OCI-LY1 (cell line): Measurements from ENCODE around the gene MAGEC3.

ENCODE experiments used
- H2AFZ ChIP-seq: fragments of 200-600 bp; sonication (generic), shearing (Covaris generic); 2 replicates; pipeline ENCODE4 v1.6.0; 2014; ENCODE audit warnings: antibody characterized with exemption, mild to moderate bottlenecking, low read length
- H3F3A ChIP-seq: fragments of 200-600 bp; sonication (generic), shearing (Covaris generic); 2 replicates; pipeline ENCODE4 v1.6.0; 2014; ENCODE audit warnings: mild to moderate bottlenecking, antibody characterized with exemption, low read length, moderate library complexity; ENCODE audit not compliant: insufficient read depth
- H3K27ac ChIP-seq: fragments of 200-600 bp; sonication (generic); 2 replicates; pipeline ENCODE4 v1.5.1; 2014; ENCODE audit warnings: low read length, mixed run types, mild to moderate bottlenecking, low read depth; ENCODE audit not compliant: poor library complexity, severe bottlenecking
- H3K27me3 ChIP-seq: fragments of 200-600 bp; sonication (generic); 2 replicates; pipeline ENCODE4 v1.6.0; 2014; ENCODE audit warnings: antibody characterized with exemption, mild to moderate bottlenecking, low read length, moderate library complexity; ENCODE audit not compliant: insufficient read depth
- H3K36me3 ChIP-seq: fragments of 200-600 bp; sonication (generic); 2 replicates; pipeline ENCODE4 v1.6.1; 2014; ENCODE audit warnings: mild to moderate bottlenecking, antibody characterized with exemption, low read length, moderate library complexity, mixed read lengths; ENCODE audit not compliant: insufficient read depth
- H3K4me1 ChIP-seq: fragments of 200-600 bp; sonication (generic); 2 replicates; pipeline ENCODE4 v1.5.1; 2014; ENCODE audit warnings: mild to moderate bottlenecking, low read length, moderate library complexity; ENCODE audit not compliant: insufficient read depth, severe bottlenecking
- H3K4me2 ChIP-seq: fragments of 200-600 bp; sonication (generic), shearing (Covaris generic); 2 replicates; pipeline ENCODE4 v1.6.1; 2014; ENCODE audit warnings: low read length
- H3K4me3 ChIP-seq: fragments of 200-600 bp; sonication (generic); 2 replicates; pipeline ENCODE4 v1.5.1; 2014; ENCODE audit warnings: low read length, low read depth, mild to moderate bottlenecking, mixed read lengths; ENCODE audit not compliant: poor library complexity, severe bottlenecking
- H3K79me2 ChIP-seq: fragments of 200-600 bp; shearing (Covaris generic); 2 replicates; pipeline ENCODE4 v1.6.1; 2016; ENCODE audit warnings: mixed run types, low read length, mixed read lengths; ENCODE audit not compliant: insufficient read depth
- H3K9ac ChIP-seq: fragments of 200-600 bp; sonication (generic), shearing (Covaris generic); 2 replicates; pipeline ENCODE4 v1.6.1; 2014; ENCODE audit warnings: mild to moderate bottlenecking, low read length, mixed read lengths
- H3K9me2 ChIP-seq: fragments of 200-600 bp; sonication (generic), shearing (Covaris generic); 2 replicates; pipeline ENCODE4 v1.6.1; 2014; ENCODE audit warnings: low read depth, mild to moderate bottlenecking, low read length, mixed read lengths
- H3K9me3 ChIP-seq: fragments of 200-600 bp; shearing (Covaris generic); 2 replicates; pipeline ENCODE4 v1.6.1; 2014; ENCODE audit warnings: low read length, mixed read lengths
- H4K20me1 ChIP-seq: fragments of 200-600 bp; sonication (generic), shearing (Covaris generic); 2 replicates; pipeline ENCODE4 v1.6.0; 2016; ENCODE audit warnings: mild to moderate bottlenecking, low read length; ENCODE audit not compliant: insufficient read depth
- CTCF ChIP-seq: fragments of 200-600 bp; sonication (generic), shearing (Covaris generic); IDR thresholded peaks from 2 replicates; pipeline ENCODE4 v1.5.1; 2017; ENCODE audit warnings: mild to moderate bottlenecking, antibody characterized with exemption, low read length, moderate library complexity, mixed read lengths
- EZH2 ChIP-seq: fragments of 200-600 bp; sonication (generic), shearing (Covaris generic); IDR thresholded peaks from 2 replicates; pipeline ENCODE4 v1.8.0; 2017; ENCODE audit warnings: borderline replicate concordance, mixed run types, mild to moderate bottlenecking, antibody characterized with exemption, low read length, moderate library complexity, mixed read lengths

The MAGEC3 gene

GRCh38 chrX:141814213-141814857, 23.8 kb upstream of the MAGEC3 start:
- no peak overlapping the region for H2AFZ ChIP-seq
- H3K9me2 ChIP-seq, result no peaks in the 10 kb centered on the region
- no peaks in the 10 kb centered on the region for H3K27me3 ChIP-seq
- no peaks in the 10 kb centered on the region for H3K36me3 ChIP-seq
- no peaks in the 10 kb centered on the region for H3K9me3 ChIP-seq
- H3K4me1 ChIP-seq, result no peaks in the 10 kb centered on the region
- no peaks in the 10 kb centered on the region for H4K20me1 ChIP-seq
- no peak overlapping the region for H3K4me3 ChIP-seq
- H3K27ac ChIP-seq, result no peak overlapping the region
- H3F3A ChIP-seq, result no peaks in the 10 kb centered on the region
- no peaks in the 10 kb centered on the region for H3K79me2 ChIP-seq
- H3K9ac ChIP-seq, result no peak overlapping the region
- H3K4me2 ChIP-seq, result no peak overlapping the region
- TF ChIP-seq CTCF (no peak), EZH2 (no peak)

GRCh38 chrX:141815904-141816303, 22.2 kb upstream of the MAGEC3 start:
- Histone ChIP-seq H2AFZ (no peak overlapping the region), H3K36me3 (no peaks in the 10 kb centered on the region), H3F3A (no peaks in the 10 kb centered on the region), H3K79me2 (no peaks in the 10 kb centered on the region), H3K9me2 (no peaks in the 10 kb centered on the region), H3K9me3 (no peaks in the 10 kb centered on the region), H3K4me2 (no peak overlapping the region), H3K9ac (no peak overlapping the region), H3K4me1 (no peaks in the 10 kb centered on the region), H3K27me3 (no peaks in the 10 kb centered on the region), H3K4me3 (no peak overlapping the region), H3K27ac (no peak overlapping the region), H4K20me1 (no peaks in the 10 kb centered on the region)
- TF ChIP-seq EZH2 (no peak), CTCF (no peak)

GRCh38 chrX:141832247-141832646, 5.9 kb upstream of the MAGEC3 start:
- no peaks in the 10 kb centered on the region for H3K27me3 ChIP-seq
- H3K79me2 ChIP-seq, result no peaks in the 10 kb centered on the region
- H4K20me1 ChIP-seq, result no peaks in the 10 kb centered on the region
- no peak overlapping the region for H3K4me2 ChIP-seq
- H3K4me1 ChIP-seq, result no peaks in the 10 kb centered on the region
- H3K9me2 ChIP-seq, result no peaks in the 10 kb centered on the region
- no peak overlapping the region for H3K27ac ChIP-seq
- no peak for TF ChIP-seq CTCF
- no peak for TF ChIP-seq EZH2
- no peak overlapping the region for H3K4me3 ChIP-seq
- no peaks in the 10 kb centered on the region for H3K36me3 ChIP-seq
- no peak overlapping the region for H3K9ac ChIP-seq
- no peaks in the 10 kb centered on the region for H3K9me3 ChIP-seq
- H2AFZ ChIP-seq, result no peak overlapping the region
- no peaks in the 10 kb centered on the region for H3F3A ChIP-seq
